ENCODE results near the gene CANT1. TPM values are rescaled to one million over a fixed set of nuclear protein-coding genes. Genes with fewer than 3 reads are reported as not detected.

The CANT1 gene
- total and polyA plus RNA-seq, 2 experiments from 2014 or later, result 33.0 to 36.1 TPM

- Histone ChIP-seq H2AFZ (no peak overlapping the region), H3K27me3 (no peaks in the 10 kb centered on the region), H3K4me3 (no peak overlapping the region), H4K20me1 (ENCODE audit: insufficient read depth, poor library complexity, severe bottlenecking) (no peaks in the 10 kb centered on the region), H3K9me3 (ENCODE audit: low read depth) (no peaks in the 10 kb centered on the region), H3K36me3 (replicated peaks; ENCODE audit: insufficient read depth, low read depth) (no peaks in the 10 kb centered on the region), H3K9me2 (replicated peaks; ENCODE audit: insufficient read depth) (no peaks in the 10 kb centered on the region), H3K4me2 (no peak overlapping the region), H3K79me2 (no peaks in the 10 kb centered on the region), H3K27ac (no peak overlapping the region), H3K4me1 (ENCODE audit: insufficient read depth) (peaks cover 3% of the 10 kb centered on the region)
- 82% methylated on average over 6 of the region's 6 CpGs for WGBS (ENCODE audit: low lambda C conversion rate, missing lambda C conversion rate)
- no peak for DNase-seq (ENCODE audit: low spot score)
- no peak for TF ChIP-seq EZH2 (IDR thresholded peaks at IDR 0.05; ENCODE audit: borderline replicate concordance)
- no peak for TF ChIP-seq CTCF (IDR thresholded peaks at IDR 0.05; ENCODE audit: poor library complexity)
- no peak for TF ChIP-seq EZH2phosphoT487 (IDR thresholded peaks at IDR 0.05; ENCODE audit: low read depth, severe bottlenecking, unreplicated experiment)
Measured at GRCh38 chr17:79051306-79051705, 41.7 kb upstream of the CANT1 start.

- Histone ChIP-seq H2AFZ (no peak overlapping the region), H3K4me1 (ENCODE audit: insufficient read depth) (peaks cover 7% of the 10 kb centered on the region), H3K4me3 (no peak overlapping the region), H3K9me2 (replicated peaks; ENCODE audit: insufficient read depth) (no peaks in the 10 kb centered on the region), H3K27ac (no peak overlapping the region), H3K36me3 (replicated peaks; ENCODE audit: insufficient read depth, low read depth) (no peaks in the 10 kb centered on the region), H3K9me3 (ENCODE audit: low read depth) (no peaks in the 10 kb centered on the region), H3K79me2 (no peaks in the 10 kb centered on the region), H3K4me2 (no peak overlapping the region), H4K20me1 (ENCODE audit: insufficient read depth, poor library complexity, severe bottlenecking) (no peaks in the 10 kb centered on the region), H3K27me3 (no peaks in the 10 kb centered on the region)
- 89% methylated on average over 6 of the region's 6 CpGs for WGBS (ENCODE audit: low lambda C conversion rate, missing lambda C conversion rate)
- TF ChIP-seq EZH2phosphoT487 (IDR thresholded peaks at IDR 0.05; ENCODE audit: low read depth, severe bottlenecking, unreplicated experiment) (no peak), CTCF (IDR thresholded peaks at IDR 0.05; ENCODE audit: poor library complexity) (no peak), EZH2 (IDR thresholded peaks at IDR 0.05; ENCODE audit: borderline replicate concordance) (no peak)
- DNase-seq (ENCODE audit: low spot score), result no peak
Measured at GRCh38 chr17:79050551-79050950, 41.0 kb upstream of the CANT1 start.

GRCh38 chr17:79049821-79050220 lies 40.3 kb upstream of the CANT1 start:
- Histone ChIP-seq H3K27ac (no peak overlapping the region), H3K9me2 (replicated peaks; ENCODE audit: insufficient read depth) (no peaks in the 10 kb centered on the region), H3K27me3 (no peaks in the 10 kb centered on the region), H3K4me2 (no peak overlapping the region), H2AFZ (no peak overlapping the region), H4K20me1 (ENCODE audit: insufficient read depth, poor library complexity, severe bottlenecking) (no peaks in the 10 kb centered on the region), H3K9me3 (ENCODE audit: low read depth) (no peaks in the 10 kb centered on the region), H3K36me3 (replicated peaks; ENCODE audit: insufficient read depth, low read depth) (no peaks in the 10 kb centered on the region), H3K4me1 (ENCODE audit: insufficient read depth) (peaks cover 7% of the 10 kb centered on the region), H3K4me3 (no peak overlapping the region), H3K79me2 (no peaks in the 10 kb centered on the region)
- WGBS (ENCODE audit: low lambda C conversion rate, missing lambda C conversion rate), result 92% methylated on average over 11 of the region's 11 CpGs
- TF ChIP-seq EZH2phosphoT487 (IDR thresholded peaks at IDR 0.05; ENCODE audit: low read depth, severe bottlenecking, unreplicated experiment) (no peak), CTCF (IDR thresholded peaks at IDR 0.05; ENCODE audit: poor library complexity) (no peak), EZH2 (IDR thresholded peaks at IDR 0.05; ENCODE audit: borderline replicate concordance) (no peak)
- DNase-seq (ENCODE audit: low spot score), result no peak

Measured in hepatocyte (in vitro differentiated cells).